Body of pancreas (tissue), 4 donors: ENCODE measurements around the gene RHBDD3.

ENCODE experiments used
- POLR2A ChIP-seq, 3 donors: fragments of 450-650 bp; IDR thresholded peaks; one replicate each; pipeline ENCODE4 v1.6.1; 2016; ENCODE audit warnings: antibody characterized with exemption in 3 of 3, mild to moderate bottlenecking in 2 of 3
- TF ChIP-seq, protein P1 (sequence below), 7 experiments: fragments of 450-650 bp in 4 of 7; fragments of 200-600 bp in 3 of 7; sonication (generic) in 3 of 7; IDR thresholded peaks; one replicate each; pipeline ENCODE4 v1.5.1; 2016 to 2019; ENCODE audit warnings: antibody characterized with exemption in 7 of 7

DNA sequence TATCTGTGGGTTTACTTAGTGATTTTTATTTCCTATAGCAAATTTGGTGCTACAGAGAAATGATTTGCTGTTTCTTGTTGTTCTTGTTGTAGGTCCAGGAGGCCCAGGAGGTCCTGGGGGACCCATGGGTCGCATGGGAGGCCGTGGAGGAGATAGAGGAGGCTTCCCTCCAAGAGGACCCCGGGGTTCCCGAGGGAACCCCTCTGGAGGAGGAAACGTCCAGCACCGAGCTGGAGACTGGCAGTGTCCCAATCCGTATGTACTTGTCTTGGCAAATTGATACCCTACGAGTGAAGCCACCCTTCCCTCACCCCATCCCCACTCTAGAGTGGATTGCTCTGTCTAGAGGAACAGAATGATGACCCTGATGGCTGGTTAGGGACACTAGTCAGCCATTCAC, 30.9 kb upstream of the RHBDD3 start:
- TF ChIP-seq, protein P1, sequence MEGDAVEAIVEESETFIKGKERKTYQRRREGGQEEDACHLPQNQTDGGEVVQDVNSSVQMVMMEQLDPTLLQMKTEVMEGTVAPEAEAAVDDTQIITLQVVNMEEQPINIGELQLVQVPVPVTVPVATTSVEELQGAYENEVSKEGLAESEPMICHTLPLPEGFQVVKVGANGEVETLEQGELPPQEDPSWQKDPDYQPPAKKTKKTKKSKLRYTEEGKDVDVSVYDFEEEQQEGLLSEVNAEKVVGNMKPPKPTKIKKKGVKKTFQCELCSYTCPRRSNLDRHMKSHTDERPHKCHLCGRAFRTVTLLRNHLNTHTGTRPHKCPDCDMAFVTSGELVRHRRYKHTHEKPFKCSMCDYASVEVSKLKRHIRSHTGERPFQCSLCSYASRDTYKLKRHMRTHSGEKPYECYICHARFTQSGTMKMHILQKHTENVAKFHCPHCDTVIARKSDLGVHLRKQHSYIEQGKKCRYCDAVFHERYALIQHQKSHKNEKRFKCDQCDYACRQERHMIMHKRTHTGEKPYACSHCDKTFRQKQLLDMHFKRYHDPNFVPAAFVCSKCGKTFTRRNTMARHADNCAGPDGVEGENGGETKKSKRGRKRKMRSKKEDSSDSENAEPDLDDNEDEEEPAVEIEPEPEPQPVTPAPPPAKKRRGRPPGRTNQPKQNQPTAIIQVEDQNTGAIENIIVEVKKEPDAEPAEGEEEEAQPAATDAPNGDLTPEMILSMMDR (IDR thresholded peaks at IDR 0.05), result no peak
- TF ChIP-seq POLR2A (IDR thresholded peaks at IDR 0.05), result no peak
